Astrocyte (in vitro differentiated cells and primary cell): ENCODE results near the gene NKG7.

Experiments used
- EZH2 ChIP-seq: IDR thresholded peaks from 2 replicates; pipeline ENCODE4 v1.6.1; 2012; ENCODE audit warnings: mild to moderate bottlenecking, low read length, inconsistent platforms; ENCODE audit not compliant: insufficient read depth
- TF ChIP-seq, protein P1 (sequence below): IDR thresholded peaks from 2 replicates; pipeline ENCODE4 v1.5.1; 2011; ENCODE audit warnings: low read depth, mild to moderate bottlenecking, inconsistent platforms, low read length, moderate library complexity; ENCODE audit not compliant: insufficient read depth

DNA sequence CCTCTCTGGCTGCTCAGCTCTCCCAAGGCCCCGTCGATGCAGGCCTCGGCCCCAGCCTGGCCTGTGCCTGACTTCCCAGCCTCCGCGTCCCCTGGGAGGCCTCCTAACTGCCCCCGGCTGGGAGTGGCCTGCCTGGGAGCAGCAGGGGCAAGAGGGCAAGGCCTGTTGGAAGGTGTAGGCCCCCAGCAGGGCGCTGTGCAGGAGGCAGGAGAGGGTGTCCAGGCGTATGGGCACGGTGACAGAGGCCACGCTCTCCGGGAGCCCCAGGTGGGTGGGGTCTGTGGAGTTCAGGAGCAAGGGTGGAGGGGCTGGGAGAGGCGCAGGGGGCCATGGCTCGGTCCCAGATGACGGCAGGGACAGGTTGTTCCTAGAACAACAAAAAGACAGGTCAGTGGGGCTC lies 16.7 kb upstream of the NKG7 start:
- TF ChIP-seq, protein P1, sequence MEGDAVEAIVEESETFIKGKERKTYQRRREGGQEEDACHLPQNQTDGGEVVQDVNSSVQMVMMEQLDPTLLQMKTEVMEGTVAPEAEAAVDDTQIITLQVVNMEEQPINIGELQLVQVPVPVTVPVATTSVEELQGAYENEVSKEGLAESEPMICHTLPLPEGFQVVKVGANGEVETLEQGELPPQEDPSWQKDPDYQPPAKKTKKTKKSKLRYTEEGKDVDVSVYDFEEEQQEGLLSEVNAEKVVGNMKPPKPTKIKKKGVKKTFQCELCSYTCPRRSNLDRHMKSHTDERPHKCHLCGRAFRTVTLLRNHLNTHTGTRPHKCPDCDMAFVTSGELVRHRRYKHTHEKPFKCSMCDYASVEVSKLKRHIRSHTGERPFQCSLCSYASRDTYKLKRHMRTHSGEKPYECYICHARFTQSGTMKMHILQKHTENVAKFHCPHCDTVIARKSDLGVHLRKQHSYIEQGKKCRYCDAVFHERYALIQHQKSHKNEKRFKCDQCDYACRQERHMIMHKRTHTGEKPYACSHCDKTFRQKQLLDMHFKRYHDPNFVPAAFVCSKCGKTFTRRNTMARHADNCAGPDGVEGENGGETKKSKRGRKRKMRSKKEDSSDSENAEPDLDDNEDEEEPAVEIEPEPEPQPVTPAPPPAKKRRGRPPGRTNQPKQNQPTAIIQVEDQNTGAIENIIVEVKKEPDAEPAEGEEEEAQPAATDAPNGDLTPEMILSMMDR = no peak
- TF ChIP-seq EZH2 = no peak
